PC-9 (cell line): ENCODE results near the gene CNTNAP2.

ENCODE experiments used
- CTCF ChIP-seq: fragments of 200-600 bp; sonication (generic); conservative IDR thresholded peaks from 2 replicates; pipeline ENCODE4 v1.6.1; 2017; ENCODE audit warnings: mixed run types, antibody characterized with exemption, mild to moderate bottlenecking, moderate library complexity
- EZH2 ChIP-seq: fragments of 200-600 bp; sonication (generic); IDR thresholded peaks from 2 replicates; pipeline ENCODE4 v1.8.0; 2017; ENCODE audit warnings: antibody characterized with exemption, low read depth

DNA sequence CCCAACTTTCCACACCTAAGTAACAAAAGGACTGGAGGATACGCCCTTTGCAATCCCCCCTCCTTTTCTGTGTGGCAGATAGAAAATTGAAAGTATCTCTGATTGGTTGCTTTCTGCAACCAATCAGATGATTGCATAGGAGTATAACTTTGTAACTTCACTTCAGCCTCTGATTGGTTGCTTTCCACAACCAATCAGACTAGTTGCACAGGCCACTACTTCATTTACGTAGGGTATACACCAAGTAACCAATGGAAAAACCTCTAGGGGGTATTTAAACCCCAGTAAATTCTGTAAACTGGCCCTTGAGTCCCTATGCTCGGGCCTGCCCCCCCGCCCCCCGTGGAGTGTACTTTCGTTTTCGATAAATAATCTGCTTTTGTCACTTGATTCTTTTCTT, 1080.4 kb downstream of the CNTNAP2 start:
- TF ChIP-seq CTCF (no peak), EZH2 (no peak)
